Adrenal gland (tissue), 19 donors: ENCODE results near the gene MED27. TPM values are rescaled to one million over a fixed set of nuclear protein-coding genes. Genes with fewer than 3 reads are reported as not detected.

ENCODE experiments used
- DNase-seq, 7 donors: peaks; one replicate each; pipeline ENCODE4 v3.0.0-alpha.2; 2019 to 2020
- H3K27ac ChIP-seq, 5 donors: fragments of 200-600 bp; sonication (generic) in 4 of 5; 1 replicate in 3 of 5; 2 replicates in 2 of 5; pipeline versions ENCODE4 v1.5.1 to v1.8.0; 2016 to 2020; ENCODE audit warnings: mild to moderate bottlenecking in 1 of 5
- H3K27me3 ChIP-seq: fragments of 200-600 bp; 2 replicates; pipeline ENCODE4 v1.8.0; 2021
- H3K36me3 ChIP-seq, 2 donors: fragments of 200-600 bp; replicated peaks in 1 of 2; 1 replicate in 1 of 2; 2 replicates in 1 of 2; pipeline versions ENCODE4 v1.5.1 to v1.8.0; 2018 to 2022
- H3K4me1 ChIP-seq, 2 donors: fragments of 200-600 bp; replicated peaks in 1 of 2; 1 replicate in 1 of 2; 2 replicates in 1 of 2; pipeline versions ENCODE4 v1.5.1 to v1.8.0; 2018 to 2021
- H3K4me3 ChIP-seq, 4 donors: fragments of 200-600 bp; sonication (generic) in 3 of 4; one replicate each; pipeline ENCODE4 v1.5.1; 2016 to 2018
- H3K9me3 ChIP-seq, 3 donors: fragments of 200-600 bp; sonication (generic) in 1 of 3; replicated peaks in 1 of 3; 1 replicate in 2 of 3; 2 replicates in 1 of 3; pipeline versions ENCODE4 v1.5.1 to v1.8.0; 2016 to 2021
- CTCF ChIP-seq, 6 experiments: fragments of 450-650 bp in 4 of 6; fragments of 200-600 bp in 2 of 6; sonication (generic) in 1 of 6; IDR thresholded peaks; 1 replicate in 5 of 6; 2 replicates in 1 of 6; pipeline versions ENCODE4 v1.5.1 to v1.8.0; 2016 to 2021; ENCODE audit warnings: antibody characterized with exemption in 6 of 6, mild to moderate bottlenecking in 2 of 6, moderate library complexity in 1 of 6
- POLR2A ChIP-seq, 2 donors: fragments of 450-650 bp; IDR thresholded peaks; one replicate each; pipeline ENCODE4 v1.6.1; 2017; ENCODE audit warnings: antibody characterized with exemption in 2 of 2, mild to moderate bottlenecking in 2 of 2, moderate library complexity in 1 of 2
- WGBS, 4 donors: extraction: QIAGEN DNeasy Blood & Tissue Kit in 2 of 4; methylation state at CpG; one replicate each; pipeline versions ENCODE4 v1.1.5 to v1.1.7; 2013 to 2017; 5-methylcytosine and 5-hydroxymethylcytosine counted together
- intact Hi-C, 2 donors: fragments of 100-400 bp; cut with DNase I; formaldehyde crosslinking; loops; one replicate each; pipeline versions ENCODE4 v1.14.1 to v1.15.0; 2022 to 2023
- long read RNA-seq, 10 donors: library from polyadenylated mRNA in 3 of 10; unstranded in 2 of 10; stranded (forward) in 1 of 10; transcript quantifications; one replicate each; pipeline ENCODE4 v2.0.0 and lab custom pipeline, GENCODE V29; 2021 to 2026
- polyA plus RNA-seq, 3 donors: library from polyadenylated mRNA; stranded (reverse); fragments of 200-250 nt in 2 of 3; fragments of 350-450 nt in 1 of 3; fragmentation: Illumina TruSeq in 1 of 3; extraction: RNeasy Lipid Tissue Mini Kit (QIAGEN cat#74804) in 1 of 3; gene quantifications; one replicate each; pipeline ENCODE4 v1.2.3, GENCODE V29; 2013 to 2014
- total RNA-seq, 9 donors: library from RNA; depleted of rRNA in 4 of 9; stranded (reverse); fragments of >200 nt in 4 of 9; fragments of 120-200 nt in 1 of 9; fragmentation: NEBNext Ultra II Directional in 1 of 9; extraction: Animal tissue kit (Norgen Biotek cat#: 25700) in 1 of 9; gene quantifications; one replicate each; pipeline versions ENCODE4 v1.1.0 to v1.2.4, GENCODE V29; 2013 to 2023
- donor health status: healthy with polysubstance abuse.
- donor health status: Bipolar disorder and iron deficiency.
- donor health status: DM: yes; HTN: yes; CAD: no.
- donor health status: DM: no; HTN: no; CAD: no.
- donor health status: DM: no; HTN: no; CAD: no.
- donor health status: DM: yes; HTN: yes; CAD: no.

MED27 gene, protein sequence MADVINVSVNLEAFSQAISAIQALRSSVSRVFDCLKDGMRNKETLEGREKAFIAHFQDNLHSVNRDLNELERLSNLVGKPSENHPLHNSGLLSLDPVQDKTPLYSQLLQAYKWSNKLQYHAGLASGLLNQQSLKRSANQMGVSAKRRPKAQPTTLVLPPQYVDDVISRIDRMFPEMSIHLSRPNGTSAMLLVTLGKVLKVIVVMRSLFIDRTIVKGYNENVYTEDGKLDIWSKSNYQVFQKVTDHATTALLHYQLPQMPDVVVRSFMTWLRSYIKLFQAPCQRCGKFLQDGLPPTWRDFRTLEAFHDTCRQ
- total RNA-seq (10 to 100 TPM; 13.9 to 37.4 (median 16.2) TPM), polyA plus RNA-seq (10 to 100 TPM; 12.2 to 22.6 (median 14.6) TPM)
- long read RNA-seq, donor 1, transcript MED27-201 (8 exons, 1,431 nt): major isoform, 9 of 9 reads
- long read RNA-seq, donor 1, partial matches to known transcripts: 0 of 9 reads
- long read RNA-seq, donor 1, other reads (novel, unspliced or antisense): 0 of 9 reads
- long read RNA-seq, donor 2, transcript MED27-201 (8 exons, 1,431 nt): major isoform, 5 of 5 reads
- long read RNA-seq, donor 2, partial matches to known transcripts: 0 of 5 reads
- long read RNA-seq, donor 2, other reads (novel, unspliced or antisense): 0 of 5 reads
- long read RNA-seq, donor 3, partial matches to known transcripts: 0 of 1 reads
- long read RNA-seq, donor 3, other reads (novel, unspliced or antisense): 0 of 1 reads
- long read RNA-seq, donor 4, partial matches to known transcripts: 0 of 5 reads
- long read RNA-seq, donor 4, other reads (novel, unspliced or antisense): 2 of 5 reads
- long read RNA-seq, donor 5, transcript MED27-201 (8 exons, 1,431 nt): major isoform, 23 of 24 reads
- long read RNA-seq, donor 5, partial matches to known transcripts: 0 of 24 reads
- long read RNA-seq, donor 5, other reads (novel, unspliced or antisense): 0 of 24 reads
- long read RNA-seq, donor 6, partial matches to known transcripts: 3 of 6 reads
- long read RNA-seq, donor 6, other reads (novel, unspliced or antisense): 1 of 6 reads
- long read RNA-seq, donor 7, partial matches to known transcripts: 0 of 2 reads
- long read RNA-seq, donor 7, other reads (novel, unspliced or antisense): 0 of 2 reads
- long read RNA-seq, donor 8, transcript MED27-201 (8 exons, 1,431 nt): major isoform, 10 of 16 reads
- long read RNA-seq, donor 8, partial matches to known transcripts: 0 of 16 reads
- long read RNA-seq, donor 8, other reads (novel, unspliced or antisense): 5 of 16 reads
- long read RNA-seq, donor 9, transcript MED27-201 (8 exons, 1,431 nt): major isoform, 10 of 10 reads
- long read RNA-seq, donor 9, partial matches to known transcripts: 0 of 10 reads
- long read RNA-seq, donor 9, other reads (novel, unspliced or antisense): 0 of 10 reads
- long read RNA-seq, donor 10, transcript MED27-201 (8 exons, 1,431 nt): major isoform, 7 of 7 reads
- long read RNA-seq, donor 10, partial matches to known transcripts: 0 of 7 reads
- long read RNA-seq, donor 10, other reads (novel, unspliced or antisense): 0 of 7 reads

DNA sequence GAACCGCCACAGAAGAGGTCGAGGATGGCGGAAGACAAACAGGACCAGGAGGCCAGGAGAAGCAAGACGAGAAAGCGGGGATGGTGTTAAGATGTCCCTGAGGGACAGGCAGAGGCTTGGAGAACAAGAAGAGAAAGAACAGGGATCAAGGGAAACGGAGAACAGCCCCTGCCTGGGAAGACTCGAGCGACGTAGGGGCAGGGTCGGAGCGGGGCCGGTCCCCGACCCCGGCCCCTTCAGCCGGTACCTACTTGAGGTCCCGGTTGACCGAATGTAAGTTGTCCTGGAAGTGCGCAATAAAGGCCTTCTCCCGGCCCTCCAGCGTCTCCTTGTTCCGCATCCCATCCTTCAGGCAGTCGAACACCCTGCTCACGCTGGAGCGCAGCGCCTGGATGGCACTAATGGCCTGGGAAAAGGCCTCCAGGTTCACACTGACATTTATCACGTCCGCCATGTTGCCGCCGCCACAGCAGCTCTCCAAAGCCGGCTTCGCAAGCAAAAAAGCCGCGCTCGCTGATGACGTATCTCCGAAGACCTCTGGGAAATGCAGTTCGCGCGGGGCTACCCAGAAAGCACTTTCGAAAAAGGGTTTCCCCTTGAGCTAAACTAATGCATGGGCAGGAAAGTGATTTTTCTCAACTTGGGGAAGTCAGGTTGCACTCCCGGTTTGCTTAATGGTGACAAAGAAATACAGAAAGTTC, at the start of gene MED27:
Gene MED27 (minus strand): TSS at position 477 of the 701 bp plus-strand sequence. CDS start 23 bp downstream, at position 454.
- peaks cover 7 to 19% of the 10 kb centered on the region in 2 donors for H3K4me1 ChIP-seq
- intact Hi-C loops: no loop called here
- H3K27me3 ChIP-seq: no peaks in the 10 kb centered on the region
- H3K4me3 ChIP-seq: peak within 1 kb of the TSS; percentile 40 to 70 (median 64)
- H3K9me3 ChIP-seq: no peaks in the 10 kb centered on the region
- peak; percentile 90 to 98 (median 94) for DNase-seq
- no peak for TF ChIP-seq CTCF (IDR thresholded peaks at IDR 0.05)
- peak; percentile 27 to 42 for TF ChIP-seq POLR2A (IDR thresholded peaks at IDR 0.05)
- H3K27ac ChIP-seq: peak within 1 kb of the TSS in 3 of 5 donors; percentile 34 to 81 (median 59)
- H3K36me3 ChIP-seq: peaks cover 0 to 14% of the 10 kb centered on the region in 2 donors
- 0 to 8% (median 5%) methylated on average over 25 to 41 of the region's 41 CpGs for WGBS, 4 donors

DNA sequence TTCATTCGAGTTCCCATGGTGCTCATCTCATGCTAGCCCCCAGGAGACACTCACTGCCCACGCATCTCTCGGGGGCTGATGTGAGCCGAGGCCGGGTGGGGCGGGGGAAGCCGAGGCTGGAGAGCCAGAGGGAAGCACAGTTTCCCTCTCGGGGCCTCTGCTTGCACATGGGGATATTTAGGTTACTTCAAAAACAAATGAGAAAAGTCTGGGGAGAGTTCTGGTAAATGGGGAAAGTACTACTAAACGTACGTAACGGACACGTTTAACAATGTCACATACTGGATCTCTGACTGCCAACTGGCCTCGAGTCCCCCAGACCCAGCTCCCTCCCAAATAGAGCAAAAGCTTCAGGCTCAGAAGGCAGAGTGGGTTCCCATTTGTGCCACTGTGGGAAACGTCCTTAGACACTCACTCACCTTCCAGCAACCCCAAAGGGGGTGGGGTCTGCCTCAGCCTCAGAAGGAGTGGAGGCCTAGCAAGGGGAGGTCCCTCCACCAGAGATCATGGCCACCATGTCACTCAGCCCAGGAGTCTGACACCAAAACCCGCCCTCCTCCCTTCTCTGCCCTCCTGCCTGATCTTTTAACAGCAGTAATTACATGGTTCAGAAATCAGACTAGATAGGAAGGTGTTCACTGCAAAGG, 48.3 kb upstream of the MED27 start:
- H3K27me3 ChIP-seq: peaks cover 30% of the 10 kb centered on the region
- DNase-seq: no peak
- WGBS, 4 donors: 66 to 72% (median 68%) methylated on average over 15 of the region's 15 CpGs

More for the DNA sequence above, 48.3 kb upstream of the MED27 start:
- H3K27ac ChIP-seq: no peak overlapping the region
- no peaks in the 10 kb centered on the region for H3K9me3 ChIP-seq
- TF ChIP-seq CTCF (IDR thresholded peaks at IDR 0.05) (no peak), POLR2A (IDR thresholded peaks at IDR 0.05) (no peak)
- H3K4me3 ChIP-seq: no peak overlapping the region
- no peaks in the 10 kb centered on the region for H3K4me1 ChIP-seq
- no peaks in the 10 kb centered on the region for H3K36me3 ChIP-seq
- intact Hi-C loops: no loop called here
